ENCODE measurements around the gene AMOT.

GRCh38 chrX:112798736-112799135 lies 41.9 kb downstream of the AMOT start:
- no peak for TF ChIP-seq CTCF (IDR thresholded peaks at IDR 0.05; ENCODE audit: insufficient read depth, low read length, poor library complexity, severe bottlenecking)
- no peak for TF ChIP-seq EZH2phosphoT487 (conservative IDR thresholded peaks at IDR 0.05; ENCODE audit: low read length)

Measured in SU-DHL-6 (cell line).